NCI-H146 (cell line): ENCODE measurements around the gene AMPD1.

ENCODE experiments used
- DNase-seq: peaks from one replicate; lab custom pipeline; 2025; lab: John Stamatoyannopoulos, UW

Gene AMPD1

DNA sequence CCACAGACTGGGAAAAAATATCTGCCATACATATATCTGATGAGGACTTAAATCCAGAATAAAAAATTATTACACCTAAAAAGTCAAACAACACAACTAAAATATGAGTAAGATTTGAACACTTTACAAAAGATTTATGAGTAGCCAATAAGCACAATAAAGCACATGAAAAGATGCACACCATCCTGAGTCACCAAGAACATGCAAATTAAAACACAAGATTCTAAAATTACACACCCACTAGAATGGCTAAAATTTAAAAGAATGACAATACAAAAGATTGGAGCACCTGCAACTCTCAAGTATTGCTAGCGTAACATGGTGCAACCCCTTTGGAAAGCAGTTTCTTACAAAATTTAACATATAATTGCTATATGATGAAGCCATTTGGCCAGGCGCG is 56.4 kb downstream of the AMPD1 start:
- DNase-seq = no peak

DNA sequence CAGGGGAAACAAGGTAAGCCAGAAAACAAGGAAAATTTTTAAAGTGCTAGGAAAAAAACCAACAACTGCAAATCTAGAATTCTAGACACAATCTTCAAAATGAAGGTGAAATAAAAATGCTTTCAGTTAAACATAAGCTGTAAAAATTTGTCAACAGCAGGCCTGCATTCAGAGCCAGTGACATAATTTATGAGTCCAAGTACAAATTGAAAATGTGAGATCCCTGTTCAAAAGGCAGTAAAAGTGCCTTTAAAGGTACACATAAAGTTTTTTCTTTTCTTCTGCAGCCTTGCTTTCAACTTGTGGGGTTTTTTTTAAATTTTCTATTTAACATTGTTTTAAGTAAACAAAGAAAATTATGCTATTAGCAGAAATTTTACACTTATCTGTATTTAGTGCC is 62.9 kb downstream of the AMPD1 start:
- no peak for DNase-seq

DNA sequence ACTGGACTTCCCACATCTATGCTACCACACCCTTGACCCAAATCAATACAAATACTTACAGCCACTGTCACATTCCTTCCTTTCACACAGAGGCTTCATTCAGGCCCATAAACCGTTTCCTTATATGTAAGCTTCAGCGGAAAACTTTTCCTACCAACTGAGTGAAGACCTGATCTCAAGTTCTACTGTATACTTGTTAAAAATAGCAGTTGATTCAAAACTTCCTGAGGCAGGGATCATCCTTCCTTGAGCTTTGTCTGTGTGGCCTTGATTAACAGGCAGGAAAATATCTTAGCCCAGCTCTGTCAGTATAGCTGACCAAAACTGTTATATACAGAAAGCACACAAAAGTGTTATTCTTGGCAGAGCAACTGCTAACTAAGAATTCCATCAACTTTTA is 68.2 kb downstream of the AMPD1 start:
- DNase-seq = no peak

DNA sequence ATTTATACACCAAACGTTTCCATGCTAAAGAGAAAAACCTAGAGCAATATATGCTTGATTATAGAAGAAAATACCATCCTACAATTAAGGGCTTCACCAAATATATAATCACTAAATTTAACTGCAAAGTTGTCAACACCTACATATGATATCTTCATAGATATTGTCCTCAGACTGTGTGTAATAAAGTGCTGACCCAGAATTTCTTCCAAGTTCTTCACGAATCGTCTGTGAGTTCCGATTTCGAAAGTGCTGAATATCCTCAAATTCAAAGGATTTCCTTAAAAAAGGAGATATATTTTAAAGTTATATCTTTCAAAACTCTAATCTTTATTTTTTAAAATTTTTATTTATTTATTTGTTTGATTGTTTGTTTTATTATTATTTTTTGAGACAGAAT is 72.0 kb downstream of the AMPD1 start:
- no peak for DNase-seq
